Skeletal muscle tissue (tissue), 4 donors: ENCODE data around the gene ARHGEF28. TPM values are rescaled to one million over a fixed set of nuclear protein-coding genes. Genes with fewer than 3 reads are reported as not detected.

Source experiments
- H3K27ac ChIP-seq: one replicate; pipeline ENCODE4 v1.7.0; 2013; ENCODE audit warnings: mild to moderate bottlenecking, low read depth, low read length, inconsistent platforms
- H3K27me3 ChIP-seq, 3 donors: one replicate each; pipeline ENCODE4 v1.7.0; 2013; ENCODE audit warnings: low read length in 3 of 3; ENCODE audit not compliant: control insufficient read depth in 3 of 3, insufficient read depth in 3 of 3
- H3K36me3 ChIP-seq, 3 donors: one replicate each; pipeline ENCODE4 v1.7.0; 2013; ENCODE audit warnings: low read length in 3 of 3; ENCODE audit not compliant: control insufficient read depth in 3 of 3, insufficient read depth in 3 of 3
- H3K4me1 ChIP-seq, 3 donors: one replicate each; pipeline ENCODE4 v1.7.0; 2013; ENCODE audit warnings: low read length in 3 of 3, mild to moderate bottlenecking in 3 of 3; ENCODE audit not compliant: control insufficient read depth in 3 of 3, insufficient read depth in 3 of 3
- H3K4me3 ChIP-seq, 3 donors: one replicate each; pipeline ENCODE4 v1.7.0; 2013; ENCODE audit warnings: low read length in 3 of 3
- H3K9ac ChIP-seq, 3 donors: one replicate each; pipeline ENCODE4 v1.7.0; 2013; ENCODE audit warnings: low read length in 3 of 3, mild to moderate bottlenecking in 3 of 3, moderate library complexity in 2 of 3, low read depth in 1 of 3
- H3K9me3 ChIP-seq, 3 donors: one replicate each; pipeline ENCODE4 v1.7.0; 2013; ENCODE audit warnings: low read length in 3 of 3; ENCODE audit not compliant: control insufficient read depth in 3 of 3
- total RNA-seq: library from RNA; depleted of rRNA; stranded (reverse); fragments of >200 nt; gene quantifications from one replicate; pipeline ENCODE4 v1.2.3, GENCODE V29; 2014
- donor health status: Osteomylitis.

The ARHGEF28 gene
- total RNA-seq, 1 donor from 2014 or later, result 8.4 TPM

- H3K9ac ChIP-seq, result no peak overlapping the region
- H3K27ac ChIP-seq, result no peak overlapping the region
- H3K9me3 ChIP-seq, result no peaks in the 10 kb centered on the region
- no peaks in the 10 kb centered on the region for H3K27me3 ChIP-seq
- no peaks in the 10 kb centered on the region for H3K4me1 ChIP-seq
- H3K4me3 ChIP-seq, result no peak overlapping the region
- no peaks in the 10 kb centered on the region for H3K36me3 ChIP-seq
Observed at GRCh38 chr5:73599380-73599779, 26.6 kb upstream of the ARHGEF28 start.

DNA sequence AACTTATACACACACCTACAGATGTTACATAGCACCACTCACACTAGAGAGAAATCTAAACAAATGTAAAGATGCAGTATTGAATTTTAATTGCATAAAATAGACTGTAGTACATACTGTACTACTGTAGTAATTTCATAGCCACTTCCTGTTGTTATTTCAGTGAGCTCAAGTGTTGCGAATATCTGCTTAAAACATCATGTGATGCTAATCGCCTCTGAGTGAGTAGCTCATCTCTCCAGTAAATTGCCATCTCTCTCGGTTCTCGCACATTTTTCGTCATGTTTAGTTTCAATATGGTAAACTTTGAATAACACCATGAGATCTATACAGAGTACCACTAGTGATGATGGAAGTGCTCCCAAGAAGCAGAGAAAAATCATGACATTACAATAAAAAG is 22.0 kb upstream of the ARHGEF28 start:
- no peak overlapping the region for H3K27ac ChIP-seq

GRCh38 chr5:73605223-73606087 is 20.5 kb upstream of the ARHGEF28 start:
- no peak overlapping the region for H3K4me3 ChIP-seq
- H3K27ac ChIP-seq, result no peak overlapping the region
- no peak overlapping the region for H3K9ac ChIP-seq
- no peaks in the 10 kb centered on the region for H3K27me3 ChIP-seq
- H3K36me3 ChIP-seq, result no peaks in the 10 kb centered on the region
- H3K9me3 ChIP-seq, result no peaks in the 10 kb centered on the region
- H3K4me1 ChIP-seq, result no peaks in the 10 kb centered on the region

More for the DNA sequence above, 22.0 kb upstream of the ARHGEF28 start:
- no peaks in the 10 kb centered on the region for H3K36me3 ChIP-seq
- H3K4me1 ChIP-seq, result no peaks in the 10 kb centered on the region
- H3K27me3 ChIP-seq, result no peaks in the 10 kb centered on the region
- no peaks in the 10 kb centered on the region for H3K9me3 ChIP-seq
- no peak overlapping the region for H3K9ac ChIP-seq
- no peak overlapping the region for H3K4me3 ChIP-seq

- H3K36me3 ChIP-seq, result no peaks in the 10 kb centered on the region
- H3K27ac ChIP-seq, result no peak overlapping the region
- H3K9me3 ChIP-seq, result no peaks in the 10 kb centered on the region
- no peak overlapping the region for H3K9ac ChIP-seq
- no peak overlapping the region for H3K4me3 ChIP-seq
- no peaks in the 10 kb centered on the region for H3K4me1 ChIP-seq
- H3K27me3 ChIP-seq, result no peaks in the 10 kb centered on the region
Observed at GRCh38 chr5:73606206-73606753, 19.7 kb upstream of the ARHGEF28 start.

DNA sequence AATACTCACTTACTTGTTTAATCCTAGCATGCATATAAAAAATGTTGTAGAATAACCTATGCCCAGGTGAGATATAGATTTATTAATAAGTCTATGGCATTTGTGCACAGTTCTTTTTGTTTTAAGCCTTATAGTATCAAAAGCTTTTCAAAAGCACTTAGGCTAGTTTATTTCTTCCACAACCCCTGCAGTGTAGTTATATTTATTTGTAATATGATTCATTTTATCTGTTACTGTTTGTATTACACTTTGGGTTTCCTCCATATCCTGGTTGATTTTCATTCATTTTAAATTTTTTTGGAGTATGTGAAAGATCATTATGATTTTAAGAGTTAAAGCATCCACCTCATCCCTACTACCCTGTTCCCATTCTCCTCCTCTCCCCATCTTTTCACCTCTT is 18.8 kb upstream of the ARHGEF28 start:
- Histone ChIP-seq H3K36me3 (no peaks in the 10 kb centered on the region), H3K4me1 (no peaks in the 10 kb centered on the region), H3K27me3 (no peaks in the 10 kb centered on the region), H3K9me3 (no peaks in the 10 kb centered on the region), H3K9ac (no peak overlapping the region), H3K27ac (no peak overlapping the region), H3K4me3 (no peak overlapping the region)

DNA sequence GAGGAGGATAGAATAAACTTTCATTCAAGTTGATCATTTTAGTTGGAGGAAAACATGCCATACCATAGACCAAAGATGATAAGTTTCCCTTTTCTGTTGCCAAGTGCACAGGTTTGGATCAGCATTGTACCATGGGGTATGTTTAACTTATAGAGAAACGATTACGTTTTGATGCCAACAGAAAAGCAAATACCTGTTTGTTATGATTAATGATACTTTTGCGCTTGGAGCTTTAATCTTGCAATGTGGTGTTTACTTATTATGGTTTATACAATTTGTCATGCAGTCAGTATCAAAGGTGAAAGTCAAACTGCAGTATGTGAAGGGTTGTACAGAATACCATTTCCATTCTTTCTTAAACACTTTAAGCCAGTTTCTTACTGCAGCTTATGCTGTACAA is 13.2 kb upstream of the ARHGEF28 start:
- no peaks in the 10 kb centered on the region for H3K4me1 ChIP-seq
- no peak overlapping the region for H3K27ac ChIP-seq
- H3K27me3 ChIP-seq, result no peaks in the 10 kb centered on the region
- no peak overlapping the region for H3K9ac ChIP-seq
- no peak overlapping the region for H3K4me3 ChIP-seq
- no peaks in the 10 kb centered on the region for H3K36me3 ChIP-seq
- no peaks in the 10 kb centered on the region for H3K9me3 ChIP-seq

- Histone ChIP-seq H3K4me1 (no peaks in the 10 kb centered on the region), H3K36me3 (no peaks in the 10 kb centered on the region), H3K9ac (no peak overlapping the region), H3K27me3 (no peaks in the 10 kb centered on the region), H3K9me3 (no peaks in the 10 kb centered on the region), H3K27ac (no peak overlapping the region), H3K4me3 (no peak overlapping the region)
Observed at GRCh38 chr5:73615085-73615484, 10.9 kb upstream of the ARHGEF28 start.

- no peak overlapping the region for H3K27ac ChIP-seq
- H3K9me3 ChIP-seq, result no peaks in the 10 kb centered on the region
- H3K4me3 ChIP-seq, result no peak overlapping the region
- no peak overlapping the region for H3K9ac ChIP-seq
- H3K36me3 ChIP-seq, result no peaks in the 10 kb centered on the region
- no peaks in the 10 kb centered on the region for H3K4me1 ChIP-seq
- H3K27me3 ChIP-seq, result no peaks in the 10 kb centered on the region
Observed at GRCh38 chr5:73615947-73616346, 10.0 kb upstream of the ARHGEF28 start.

GRCh38 chr5:73617510-73618279 is 8.3 kb upstream of the ARHGEF28 start:
- H3K9me3 ChIP-seq, result no peaks in the 10 kb centered on the region
- H3K27ac ChIP-seq, result no peak overlapping the region
- no peak overlapping the region for H3K9ac ChIP-seq

More at GRCh38 chr5:73617510-73618279, 8.3 kb upstream of the ARHGEF28 start:
- Histone ChIP-seq H3K4me1 (no peaks in the 10 kb centered on the region), H3K27me3 (no peaks in the 10 kb centered on the region), H3K4me3 (no peak overlapping the region), H3K36me3 (no peaks in the 10 kb centered on the region)
